ENCODE results near the gene BIRC3.

Gene BIRC3

DNA sequence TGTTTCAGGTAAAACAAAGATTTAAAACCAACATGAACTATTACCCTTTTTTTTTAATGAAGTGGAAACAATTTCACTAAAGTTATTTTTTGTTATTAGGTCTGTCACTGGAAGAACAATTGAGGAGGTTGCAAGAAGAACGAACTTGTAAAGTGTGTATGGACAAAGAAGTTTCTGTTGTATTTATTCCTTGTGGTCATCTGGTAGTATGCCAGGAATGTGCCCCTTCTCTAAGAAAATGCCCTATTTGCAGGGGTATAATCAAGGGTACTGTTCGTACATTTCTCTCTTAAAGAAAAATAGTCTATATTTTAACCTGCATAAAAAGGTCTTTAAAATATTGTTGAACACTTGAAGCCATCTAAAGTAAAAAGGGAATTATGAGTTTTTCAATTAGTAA lies 60.6 kb downstream of the BIRC3 start:
- no peak for DNase-seq

DNA sequence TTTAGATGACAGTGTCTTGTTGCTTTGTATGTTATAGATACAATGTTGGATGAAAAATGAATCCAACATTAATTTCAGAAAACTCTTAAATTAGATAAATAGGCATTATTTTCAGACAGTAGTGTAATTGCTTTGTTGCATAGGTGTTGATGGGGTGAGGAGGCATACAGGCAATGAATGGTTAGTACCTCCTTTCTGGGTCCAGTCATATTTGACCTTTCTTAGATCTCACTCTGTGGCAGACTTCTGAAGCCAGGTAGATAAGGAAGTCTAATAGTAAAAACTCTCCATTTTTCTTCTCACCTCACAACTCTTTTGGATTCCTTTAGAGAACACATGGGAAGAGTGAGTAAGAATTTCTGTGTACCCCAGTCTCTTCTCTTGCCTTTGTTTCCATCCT lies 61.5 kb downstream of the BIRC3 start:
- DNase-seq = no peak

DNA sequence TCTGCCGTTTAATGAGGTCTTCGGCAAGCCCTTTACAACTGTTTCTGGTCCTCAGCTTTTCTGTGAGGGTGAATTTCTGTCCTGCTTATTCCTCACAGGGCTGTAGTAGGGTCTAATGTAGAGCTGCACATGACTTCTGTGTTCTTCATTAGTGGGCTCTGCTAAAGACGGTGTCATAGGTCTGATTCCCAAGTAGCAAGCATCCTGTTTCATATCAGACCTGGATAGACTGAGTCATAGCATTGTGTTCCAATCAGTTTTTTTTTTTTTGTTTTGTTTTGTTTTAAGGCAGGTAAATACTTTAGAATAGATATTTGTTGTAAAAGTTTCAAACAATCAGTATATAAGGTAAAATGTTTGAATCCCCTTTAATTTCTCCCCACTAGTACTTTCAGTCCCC lies 65.1 kb downstream of the BIRC3 start:
- DNase-seq = no peak

DNA sequence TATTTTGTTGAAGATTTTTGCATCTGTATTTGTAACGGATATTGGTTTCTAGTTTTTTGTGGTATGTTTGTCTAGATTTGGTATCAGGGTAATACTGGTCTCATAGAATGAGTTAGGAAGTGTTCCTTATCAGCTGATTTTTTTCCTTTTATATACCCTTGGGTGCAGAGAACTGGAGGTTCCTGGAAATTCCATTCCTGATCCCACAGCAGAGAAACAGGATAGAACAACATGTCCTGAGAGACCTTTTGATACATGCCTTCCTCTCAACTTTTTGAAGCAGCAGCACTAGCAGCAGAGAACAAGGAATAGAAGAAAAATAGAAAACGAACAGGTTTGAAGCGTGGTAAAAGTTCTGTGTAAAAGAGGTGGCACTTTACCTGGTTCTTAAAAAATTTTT lies 66.6 kb downstream of the BIRC3 start:
- DNase-seq = no peak

DNA sequence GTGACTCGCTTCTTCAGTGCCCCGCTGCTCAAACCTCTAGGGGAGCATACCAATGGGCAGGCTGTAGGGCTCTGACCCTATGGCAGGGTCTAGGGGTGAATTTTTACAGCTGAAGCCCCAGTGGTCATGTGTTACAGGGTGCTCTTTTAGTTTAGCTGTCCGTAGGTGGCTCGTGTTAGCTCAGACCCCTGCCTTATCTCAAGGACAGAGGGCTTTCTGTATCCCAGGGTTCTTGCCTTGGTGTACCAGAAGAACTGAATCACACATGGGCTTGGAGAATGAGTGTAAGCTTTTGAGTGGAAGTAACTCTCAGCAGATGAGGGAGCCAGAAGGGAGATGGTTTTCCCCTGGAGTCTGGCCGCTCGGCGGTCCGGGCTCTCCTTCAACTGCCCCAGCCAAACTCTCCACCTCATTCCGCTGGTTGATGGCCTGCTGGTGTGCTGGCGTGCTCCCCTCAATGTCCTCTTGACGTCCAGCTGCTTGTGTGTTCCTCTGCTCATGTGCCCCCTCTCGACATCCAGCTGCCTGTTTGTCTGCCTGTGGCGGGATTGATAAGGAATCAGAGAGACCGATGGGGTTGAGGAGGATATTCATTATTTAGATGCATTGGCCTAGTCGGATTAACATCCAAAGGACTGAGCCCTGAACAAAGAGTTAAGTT lies 67.3 kb downstream of the BIRC3 start:
- no peak for DNase-seq

DNA sequence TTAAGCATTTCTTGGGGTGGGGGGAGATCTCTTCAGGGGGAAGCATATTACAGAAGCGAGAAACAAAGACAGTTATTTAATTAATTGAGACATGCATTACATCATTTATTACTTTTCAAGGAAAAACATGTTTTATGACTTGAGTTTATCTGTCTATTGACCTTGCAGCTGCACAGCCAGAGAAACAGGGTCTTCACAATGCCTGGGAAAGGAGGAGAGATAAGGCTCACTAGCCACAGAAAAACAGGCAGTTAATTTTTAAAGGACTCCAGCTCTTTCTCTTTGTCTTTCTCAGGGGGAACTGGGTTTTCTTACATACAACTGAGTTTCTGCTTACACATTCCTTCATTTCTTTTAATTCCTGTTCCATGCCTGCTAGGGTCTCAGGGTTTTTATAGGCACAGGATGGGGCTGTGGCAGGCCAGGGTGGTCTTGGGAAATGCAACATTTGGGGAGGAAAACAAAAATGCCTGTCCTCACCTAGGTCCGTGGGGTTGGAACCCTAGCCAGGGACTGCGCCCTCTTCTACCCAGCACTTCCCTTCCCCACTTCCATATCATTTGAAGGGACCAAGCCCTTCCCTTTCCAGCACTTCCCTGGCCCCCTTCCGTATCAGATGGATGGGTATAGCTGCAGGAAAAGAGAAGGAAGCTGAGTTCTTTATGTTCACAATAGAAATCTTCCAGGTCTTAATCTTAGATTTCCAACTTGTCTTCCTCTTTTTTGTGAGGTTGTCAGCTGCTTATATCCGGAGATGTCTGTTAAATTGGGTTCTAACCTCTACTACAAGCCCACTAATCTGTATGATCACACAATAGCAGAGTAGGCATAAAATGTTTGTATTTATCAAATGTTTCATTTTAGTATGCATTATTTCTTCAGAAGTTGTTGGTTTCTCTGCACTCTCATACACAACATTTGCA lies 68.1 kb downstream of the BIRC3 start:
- DNase-seq = no peak

DNA sequence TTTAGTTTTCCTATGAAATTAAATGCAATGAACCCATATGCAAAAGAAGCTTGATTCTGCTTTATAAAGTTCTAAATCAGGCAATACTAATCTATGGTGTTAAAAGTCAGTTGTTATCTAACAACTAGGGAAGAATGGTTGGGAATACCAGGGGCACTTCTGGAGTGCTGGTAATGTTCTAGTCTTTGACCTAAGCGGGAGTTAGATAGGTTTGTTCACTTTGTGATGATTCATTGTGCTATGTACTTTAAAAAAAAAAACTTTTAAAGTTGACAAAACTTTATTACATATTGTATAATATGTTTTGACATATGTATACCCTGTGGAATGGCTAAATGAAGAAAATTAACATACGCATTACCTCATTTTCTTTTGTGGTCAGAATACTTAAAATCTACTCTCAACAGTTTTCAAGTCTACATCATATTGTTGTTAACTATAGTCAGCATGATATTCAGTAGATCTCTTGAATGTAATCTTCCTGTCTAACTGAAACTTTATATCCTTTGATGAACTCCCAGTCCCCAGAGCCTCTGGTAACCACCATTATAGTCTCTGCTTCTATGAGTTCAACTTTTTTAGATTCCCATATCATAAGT lies 69.0 kb downstream of the BIRC3 start:
- no peak for DNase-seq

DNA sequence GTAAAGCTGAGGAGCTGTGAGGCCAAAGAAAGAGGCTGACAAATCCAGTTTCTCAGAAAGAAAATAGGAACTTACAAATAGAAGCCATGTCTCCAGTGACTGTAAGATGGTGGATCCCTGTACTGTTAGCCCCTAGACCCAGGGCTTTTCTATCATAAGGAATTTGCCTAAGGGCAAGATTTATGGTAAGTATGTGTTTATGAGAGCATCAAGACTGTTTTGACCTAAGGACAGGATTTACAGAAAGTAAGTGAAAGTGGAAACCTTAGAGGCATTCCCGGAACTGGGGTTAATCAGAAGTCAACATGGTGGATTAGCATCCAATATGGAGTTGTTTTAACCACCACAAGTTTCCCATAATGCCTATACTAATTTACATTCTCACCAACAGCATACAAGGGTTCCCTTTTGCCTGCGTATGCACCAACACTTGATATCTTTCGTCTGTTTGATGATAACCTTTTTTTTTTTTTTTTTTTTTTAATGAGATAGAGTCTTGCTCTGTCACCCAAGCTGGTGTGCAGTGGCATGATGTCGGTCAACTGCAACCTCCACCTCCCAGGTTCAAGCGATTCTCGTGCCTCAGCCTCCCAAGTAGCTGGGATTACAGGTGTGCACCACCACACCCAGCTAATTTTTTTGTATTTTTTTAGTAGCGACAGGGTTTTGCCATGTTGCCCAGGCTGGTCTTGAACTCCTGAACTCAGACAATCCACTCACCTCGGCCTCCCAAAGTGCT lies 69.9 kb downstream of the BIRC3 start:
- DNase-seq = no peak

Measured in NCI-H2081 treated with DMSO at 0.1 percent for 48 hours (cell line).